ENCODE data around the gene IHH.

IHH gene

DNA sequence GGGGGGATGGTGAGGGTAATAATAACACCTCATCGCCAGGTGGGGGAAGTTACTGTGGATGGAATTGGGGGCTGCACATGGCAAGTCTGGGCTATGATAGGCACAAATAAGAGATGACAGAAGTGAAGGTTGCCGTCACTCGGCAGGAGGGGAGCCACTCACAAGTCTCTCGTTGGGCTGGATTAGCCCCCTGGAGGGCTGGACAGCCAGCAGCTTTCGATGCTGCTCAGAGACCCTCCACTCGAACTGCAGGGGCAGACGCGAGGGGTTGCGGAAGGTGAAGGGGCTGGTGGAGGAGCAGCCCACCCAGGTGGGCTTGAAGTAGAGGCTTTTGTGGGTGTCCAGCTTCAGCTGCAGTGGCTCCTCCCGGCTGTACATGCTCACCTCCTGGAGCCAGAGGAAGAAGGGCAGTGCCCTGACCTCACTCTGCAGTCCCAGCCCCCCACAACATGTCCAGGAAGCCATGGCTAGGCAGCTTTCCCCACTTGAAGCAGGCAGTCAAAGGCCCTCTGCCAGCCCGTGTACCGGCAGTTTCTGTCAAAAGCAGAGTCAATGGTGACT, 37.6 kb downstream of the IHH start:
- H3K4me3 ChIP-seq (replicated peaks; ENCODE audit: low read depth, low read length) = no peak overlapping the region
- DNase-seq (ENCODE audit: extremely low read depth, low read depth) = no peak
- TF ChIP-seq CTCF (IDR thresholded peaks at IDR 0.05; ENCODE audit: low read depth, low read length, missing control alignments) = no peak

DNA sequence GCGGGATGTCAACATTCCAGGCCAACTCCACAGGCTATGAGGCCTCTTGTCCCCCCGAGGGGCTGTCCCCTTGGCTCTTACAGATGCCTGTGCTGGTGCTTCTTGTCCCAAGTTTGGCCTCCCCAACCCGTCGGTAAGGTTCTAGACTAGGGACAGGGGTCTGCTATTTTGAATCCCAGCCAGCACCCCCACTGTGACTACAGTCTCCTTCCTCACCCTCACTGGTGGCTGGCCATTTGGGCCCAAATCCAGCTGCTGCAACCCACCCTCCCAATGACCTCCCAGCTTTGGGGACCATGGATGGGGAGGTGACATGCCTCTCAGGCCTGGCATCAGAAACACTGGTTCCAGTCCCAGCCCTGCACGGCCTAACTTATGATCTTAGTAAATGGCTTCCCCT, 38.1 kb downstream of the IHH start:
- DNase-seq (ENCODE audit: extremely low read depth, low read depth) = no peak
- TF ChIP-seq CTCF (IDR thresholded peaks at IDR 0.05; ENCODE audit: low read depth, low read length, missing control alignments) = no peak
- no peak overlapping the region for H3K4me3 ChIP-seq (replicated peaks; ENCODE audit: low read depth, low read length)

DNA sequence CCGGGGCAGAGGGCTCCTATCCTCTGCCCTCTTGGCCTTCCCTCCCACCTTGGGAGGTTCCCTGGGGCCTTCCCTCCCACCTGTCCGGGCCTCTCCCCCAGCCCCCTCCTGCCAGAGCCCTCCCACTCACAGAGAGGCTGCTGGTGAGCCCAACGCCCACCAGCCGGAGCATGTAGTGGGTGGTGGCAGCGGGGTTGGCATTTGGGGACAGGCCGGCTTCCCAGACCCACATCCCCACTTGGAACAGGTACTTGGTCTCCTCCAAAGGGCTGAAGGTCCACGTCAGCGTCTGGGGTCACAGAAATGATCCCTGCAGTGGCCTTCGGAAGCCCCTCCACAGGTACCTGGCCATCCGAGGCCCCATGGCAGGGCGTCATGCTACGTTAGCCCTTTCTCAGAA, 38.7 kb downstream of the IHH start:
- no peak overlapping the region for H3K4me3 ChIP-seq (replicated peaks; ENCODE audit: low read depth, low read length)
- no peak for TF ChIP-seq CTCF (IDR thresholded peaks at IDR 0.05; ENCODE audit: low read depth, low read length, missing control alignments)
- DNase-seq (ENCODE audit: extremely low read depth, low read depth) = no peak

DNA sequence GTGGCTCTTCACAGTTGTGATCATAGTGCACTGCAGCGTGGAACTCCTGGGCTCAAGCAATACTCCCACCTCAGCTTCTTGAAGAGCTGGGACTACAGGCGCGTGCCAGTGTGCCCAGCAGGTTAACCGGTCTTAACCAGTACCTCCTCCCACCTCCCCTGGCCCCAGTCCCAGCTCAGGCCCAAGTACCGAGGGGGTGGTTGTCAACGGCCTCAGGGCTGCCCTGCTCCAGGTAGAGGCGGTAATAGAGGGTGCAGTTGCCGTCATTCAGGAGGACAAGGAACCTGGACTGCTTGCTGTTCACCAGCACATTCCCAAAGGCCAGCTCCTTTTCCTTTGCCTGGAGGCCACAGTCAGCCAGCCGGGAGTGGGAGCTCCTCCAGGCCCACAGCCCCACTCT, 39.1 kb downstream of the IHH start:
- no peak for TF ChIP-seq CTCF (IDR thresholded peaks at IDR 0.05; ENCODE audit: low read depth, low read length, missing control alignments)
- H3K4me3 ChIP-seq (replicated peaks; ENCODE audit: low read depth, low read length) = no peak overlapping the region
- DNase-seq (ENCODE audit: extremely low read depth, low read depth) = no peak

DNA sequence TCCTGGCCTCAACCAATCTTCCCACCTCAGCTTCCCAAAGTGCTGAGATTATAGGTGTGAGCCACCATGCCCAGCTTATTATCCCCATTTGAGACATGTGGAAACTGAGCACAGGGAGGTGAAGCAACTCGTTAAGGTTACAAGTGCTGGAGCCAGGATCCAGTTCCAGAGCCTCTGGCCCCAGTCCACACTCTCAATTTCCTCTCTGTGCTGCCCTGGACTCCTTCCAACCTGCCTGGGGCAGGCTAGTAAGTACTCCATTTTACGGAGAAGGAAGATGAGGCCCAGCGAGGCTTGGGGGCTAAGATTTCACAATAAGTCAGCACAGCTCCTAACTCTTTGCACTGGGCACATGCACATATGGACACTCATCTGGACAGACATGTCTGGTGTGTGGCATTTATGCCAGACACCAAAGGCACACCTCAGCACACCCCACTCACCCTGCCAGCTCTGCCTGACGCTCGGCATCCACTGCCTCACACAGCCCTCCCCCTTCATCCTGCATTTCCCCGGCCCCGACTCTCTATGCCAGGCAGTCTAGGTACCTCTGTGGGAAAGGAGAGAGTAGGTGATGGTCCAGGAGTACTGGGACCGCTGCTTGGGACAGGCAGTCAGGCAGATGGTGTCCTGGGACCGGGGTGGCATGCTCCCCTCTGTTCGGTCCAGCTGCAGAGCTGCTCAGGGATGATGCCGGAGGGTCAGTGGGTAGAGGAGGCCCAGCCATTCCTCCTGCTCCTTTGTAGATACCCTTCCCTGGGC, 39.9 kb downstream of the IHH start:
- H3K4me3 ChIP-seq (replicated peaks; ENCODE audit: low read depth, low read length) = no peak overlapping the region
- DNase-seq (ENCODE audit: extremely low read depth, low read depth) = no peak
- TF ChIP-seq CTCF (IDR thresholded peaks at IDR 0.05; ENCODE audit: low read depth, low read length, missing control alignments) = no peak

- TF ChIP-seq CTCF (IDR thresholded peaks at IDR 0.05; ENCODE audit: low read depth, low read length, missing control alignments) = no peak
- no peak overlapping the region for H3K4me3 ChIP-seq (replicated peaks; ENCODE audit: low read depth, low read length)
- DNase-seq (ENCODE audit: extremely low read depth, low read depth) = no peak
These were observed 41.3 kb downstream of the IHH start for GRCh38 chr2:219019436-219019835.

Data from HFF-Myc (cell line).